GM21717 (cell line): ENCODE measurements around the gene FBXO21.

Source experiments
- ATAC-seq: cut with Tn5 transposase; IDR thresholded peaks from one replicate; pipeline ENCODE4 v1.9.1; 2021; ENCODE audit warnings: mild to moderate bottlenecking, moderate library complexity; ENCODE audit not compliant: unreplicated experiment

The FBXO21 gene

DNA sequence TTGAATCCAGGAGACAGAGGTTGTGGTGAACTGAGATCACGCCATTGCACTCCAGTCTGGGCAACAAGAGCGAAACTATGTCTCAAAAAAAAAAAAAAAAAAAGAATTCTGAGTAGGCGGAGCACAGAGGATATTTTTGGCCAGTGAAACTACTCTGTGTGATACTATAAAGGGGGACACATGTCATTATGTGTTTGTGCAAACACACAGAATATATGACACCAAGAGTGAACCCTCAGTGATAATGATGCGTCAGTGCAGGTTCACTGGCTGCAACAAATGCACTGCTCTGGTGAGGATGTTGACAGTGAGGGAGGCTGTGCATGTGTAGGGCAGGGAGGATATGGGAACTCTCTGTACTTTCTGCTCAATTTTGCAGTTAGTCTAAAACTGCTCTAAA is 24.2 kb downstream of the FBXO21 start:
- no peak for ATAC-seq

DNA sequence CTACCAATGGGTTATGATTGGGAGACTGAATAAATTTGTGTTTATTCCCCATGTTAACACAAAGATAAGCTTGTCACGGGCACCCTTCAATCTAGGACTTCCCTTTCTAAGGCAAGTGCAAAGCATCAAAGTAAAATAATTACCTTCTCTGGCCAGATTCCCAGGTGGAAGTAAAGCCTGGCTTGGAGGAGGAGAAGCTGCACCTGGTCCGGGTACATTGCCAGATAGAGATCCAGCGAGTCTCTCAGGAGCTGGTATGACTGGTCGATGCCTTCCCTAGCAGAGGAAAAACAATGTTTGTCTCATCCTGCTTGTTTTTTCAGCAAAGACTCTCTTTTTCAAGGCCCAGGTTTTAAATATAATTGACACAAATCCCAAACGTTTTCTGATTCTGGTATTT is 24.9 kb downstream of the FBXO21 start:
- no peak for ATAC-seq

DNA sequence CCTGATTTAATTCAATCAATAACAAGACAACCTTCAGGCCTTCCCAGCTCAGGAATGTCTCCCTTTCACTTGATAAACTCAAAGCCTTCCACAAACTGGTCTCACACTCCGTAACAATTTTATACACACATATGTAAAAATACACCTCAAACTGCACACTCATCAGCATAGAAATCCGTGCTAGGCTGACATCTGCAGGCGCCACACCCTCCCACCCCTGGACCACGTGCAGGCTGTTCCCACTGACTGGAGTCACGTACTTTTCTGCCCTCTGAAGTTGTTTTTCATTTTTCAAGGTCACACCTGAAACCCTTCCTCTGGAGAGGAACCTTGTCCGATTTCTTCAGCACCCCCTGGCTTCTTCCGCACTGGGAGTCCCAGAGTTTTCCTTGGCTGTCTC is 27.6 kb downstream of the FBXO21 start:
- ATAC-seq, result no peak

DNA sequence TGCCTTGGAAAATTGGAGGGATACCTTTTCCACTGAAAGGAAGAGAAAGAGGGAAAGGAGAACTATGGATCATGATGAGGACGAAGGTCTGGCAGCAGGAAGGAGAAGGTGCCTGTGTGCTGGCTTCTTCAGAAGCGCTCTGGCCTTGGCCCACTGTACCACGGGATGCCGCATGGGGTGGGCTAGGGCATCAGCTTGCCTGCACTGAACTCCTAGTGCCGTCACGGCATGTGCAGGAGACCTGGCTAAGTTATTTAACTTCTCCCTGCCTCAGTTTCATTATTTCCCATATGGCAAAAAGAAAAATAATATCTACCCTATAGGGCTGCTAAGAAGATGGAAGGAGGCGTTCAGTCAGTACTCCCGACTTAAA is 28.1 kb downstream of the FBXO21 start:
- ATAC-seq, result no peak

DNA sequence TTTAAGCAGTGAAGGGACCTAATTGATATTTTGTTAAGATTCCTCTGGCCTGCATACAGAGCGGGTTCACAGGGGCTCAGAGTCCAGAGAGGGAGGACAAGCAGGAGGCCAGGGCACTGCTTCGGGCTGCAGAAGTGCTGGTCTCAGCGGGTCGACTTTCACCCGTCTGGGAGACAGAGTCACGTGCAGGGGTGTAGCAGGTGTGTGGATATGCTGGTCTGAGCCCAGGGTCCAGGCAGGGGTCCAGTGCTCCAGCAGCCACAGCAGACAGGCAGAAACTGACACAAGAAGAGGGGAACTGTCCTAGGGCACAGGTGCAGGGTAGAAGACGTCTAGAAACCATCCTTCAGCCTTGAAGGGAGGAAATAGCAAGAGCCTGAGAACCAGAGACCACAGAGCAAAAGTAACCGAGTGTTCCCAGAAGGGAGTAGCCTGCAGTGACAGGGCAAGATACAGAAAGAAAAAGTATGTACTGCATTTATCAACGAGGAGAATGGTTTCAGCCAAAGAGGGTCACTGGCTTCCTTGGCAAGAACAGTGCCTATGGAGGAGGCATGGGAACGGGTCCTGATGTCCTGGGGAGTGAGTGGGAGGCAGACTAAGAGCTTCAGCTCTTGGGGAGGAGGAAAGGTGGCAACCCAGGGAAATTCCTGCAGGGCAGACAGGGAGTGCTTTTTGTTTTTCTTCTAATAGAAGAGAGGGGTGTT is 28.7 kb downstream of the FBXO21 start:
- no peak for ATAC-seq

DNA sequence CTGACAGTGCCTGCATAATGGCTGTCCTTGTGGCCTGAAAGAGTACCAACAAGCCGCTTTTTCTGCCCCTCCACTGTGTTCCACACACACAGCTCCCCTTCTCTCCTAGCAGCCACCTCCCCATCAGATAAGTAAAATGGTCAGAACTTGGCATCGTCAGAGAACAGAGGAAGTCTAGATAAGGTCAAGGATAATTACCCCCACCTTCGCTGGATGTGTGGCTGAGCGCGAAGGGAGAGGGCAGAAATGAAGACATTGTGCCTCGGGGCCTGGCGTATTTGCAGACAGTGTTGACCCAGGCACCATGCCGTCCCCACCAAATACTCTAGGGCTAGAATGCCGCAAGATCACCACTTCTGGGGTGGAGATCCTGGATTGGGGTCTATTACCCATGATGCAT is 30.6 kb downstream of the FBXO21 start:
- no peak for ATAC-seq

DNA sequence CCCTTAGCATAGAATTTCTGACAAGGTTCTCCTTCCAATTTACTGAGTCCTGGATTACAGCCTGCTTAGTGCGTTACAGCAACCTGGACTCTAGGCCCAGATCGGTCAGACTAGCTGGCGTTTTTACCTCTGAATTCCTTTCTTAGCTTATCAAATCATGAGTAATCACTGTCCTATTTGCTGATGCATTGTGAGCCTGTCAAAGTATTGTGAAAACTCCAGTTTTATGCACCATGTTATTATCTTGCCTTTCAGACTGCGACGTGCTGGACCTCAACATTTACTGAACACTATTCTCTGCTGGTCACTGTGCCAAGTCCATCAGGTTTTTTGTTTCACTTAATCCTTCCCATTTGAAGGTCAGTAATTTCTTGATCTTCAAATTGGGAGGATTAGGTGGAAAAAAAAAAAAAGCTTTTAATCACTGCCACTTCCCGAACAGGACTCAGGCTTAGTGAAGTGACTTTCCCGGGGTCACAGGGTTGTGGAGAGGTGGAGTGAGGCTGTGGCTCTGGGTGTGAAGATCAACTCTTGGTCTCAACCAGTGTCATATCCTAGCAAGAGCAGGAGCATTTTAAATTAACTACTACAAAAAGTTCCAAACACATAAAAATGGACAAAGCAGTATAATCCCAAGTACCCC is 31.2 kb downstream of the FBXO21 start:
- no peak for ATAC-seq

DNA sequence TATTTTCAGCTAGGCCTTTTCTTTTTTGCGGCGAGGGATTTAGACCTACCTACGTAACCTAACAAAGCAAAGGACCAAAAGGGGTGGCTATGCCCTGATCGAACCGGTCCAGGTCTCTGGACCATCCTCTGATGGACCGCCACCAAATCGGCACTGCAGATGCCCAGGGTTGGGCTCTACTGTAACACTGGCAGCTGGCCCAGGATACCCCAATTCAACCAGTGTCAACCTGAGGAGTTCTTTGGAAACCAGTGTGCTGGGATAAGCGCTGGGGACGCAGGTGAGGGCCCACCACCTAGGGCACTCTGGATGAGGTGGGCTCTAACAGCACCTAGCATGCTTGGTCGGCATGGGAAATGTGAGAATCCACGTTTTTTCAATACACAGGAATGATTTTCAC is 32.2 kb downstream of the FBXO21 start:
- ATAC-seq, result no peak

DNA sequence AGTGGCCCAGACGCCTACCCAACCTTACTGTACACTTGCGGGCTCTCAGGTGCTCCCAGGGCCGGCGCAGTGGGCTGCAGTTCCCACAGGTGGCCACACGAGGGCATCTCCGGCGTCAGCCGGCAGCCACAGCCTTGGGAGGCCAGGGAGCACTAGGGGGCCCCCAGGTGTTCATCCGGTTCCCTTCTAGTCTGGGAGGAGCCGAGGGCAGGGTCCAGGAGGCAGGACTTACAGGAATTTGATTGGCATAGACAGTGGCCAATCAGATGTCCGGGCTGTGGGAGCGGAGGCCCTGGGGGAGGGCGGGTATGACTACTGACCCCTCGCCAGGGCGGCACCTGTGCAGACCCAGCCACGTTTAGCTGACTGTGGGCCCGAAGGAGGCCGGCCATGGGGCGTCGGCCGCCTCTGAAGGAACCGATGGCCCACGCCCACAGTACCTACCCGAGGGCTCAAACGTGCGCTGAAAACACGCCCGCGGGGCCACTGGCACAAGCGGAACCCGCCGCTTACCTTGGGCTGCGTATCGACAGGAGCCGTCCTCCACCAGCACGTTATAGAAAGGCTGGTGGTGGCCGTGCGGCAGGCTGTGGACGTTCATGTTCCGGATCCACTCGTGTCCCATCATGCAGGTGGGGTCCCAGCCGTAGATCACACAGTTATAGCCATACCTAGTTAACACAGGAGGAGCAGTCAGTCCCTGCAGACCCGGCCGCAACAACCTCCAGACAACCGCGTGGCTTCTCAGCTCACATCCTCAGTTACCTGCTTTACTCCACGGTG is 34.8 kb downstream of the FBXO21 start:
- peak; percentile 80 for ATAC-seq

DNA sequence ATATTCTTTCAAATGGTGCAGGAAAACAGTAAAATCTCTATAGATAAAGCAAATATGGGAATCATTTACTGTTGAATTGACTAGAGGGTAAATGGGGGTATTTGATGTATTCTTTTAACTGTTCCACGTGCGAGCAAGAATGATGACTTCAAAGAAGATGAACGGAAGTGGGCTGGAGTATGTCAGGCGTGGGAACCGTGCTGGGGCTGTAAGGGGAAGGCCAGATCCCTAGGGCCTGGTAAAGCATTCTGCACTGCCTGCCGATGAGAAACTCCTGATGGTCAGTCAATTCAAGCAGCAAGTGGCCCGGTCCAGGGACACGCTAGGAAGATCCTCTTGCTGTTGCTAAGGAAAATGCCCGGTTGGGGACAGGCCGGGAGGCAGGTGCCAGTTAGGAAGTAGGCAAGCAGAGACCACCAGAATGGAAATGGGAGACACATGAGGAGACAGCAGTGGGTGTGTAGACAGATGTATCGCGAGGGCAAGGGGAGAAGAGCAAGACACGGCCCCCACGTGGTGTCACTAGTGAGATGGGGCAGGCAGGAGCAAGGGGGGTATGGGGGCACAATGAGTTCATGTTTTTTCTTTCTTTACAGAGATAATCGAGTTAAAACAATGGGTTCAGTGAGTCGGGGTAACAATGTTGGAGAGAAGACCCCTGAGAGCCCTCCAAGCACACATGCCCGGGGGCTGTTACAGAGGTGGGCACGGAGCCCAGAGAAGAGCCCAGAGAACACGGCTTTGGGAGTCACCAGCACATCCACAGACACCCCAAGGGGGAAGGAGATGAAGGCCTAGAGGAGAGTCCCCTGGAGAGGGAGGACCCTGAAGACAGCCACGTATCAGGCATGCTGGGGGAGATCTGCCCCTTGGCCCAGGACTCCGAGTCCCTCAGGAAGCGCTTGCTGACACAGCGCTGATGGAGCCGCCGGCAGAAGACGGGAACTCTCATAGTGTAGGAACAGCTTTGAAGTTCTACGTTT is 37.2 kb downstream of the FBXO21 start:
- ATAC-seq, result no peak

DNA sequence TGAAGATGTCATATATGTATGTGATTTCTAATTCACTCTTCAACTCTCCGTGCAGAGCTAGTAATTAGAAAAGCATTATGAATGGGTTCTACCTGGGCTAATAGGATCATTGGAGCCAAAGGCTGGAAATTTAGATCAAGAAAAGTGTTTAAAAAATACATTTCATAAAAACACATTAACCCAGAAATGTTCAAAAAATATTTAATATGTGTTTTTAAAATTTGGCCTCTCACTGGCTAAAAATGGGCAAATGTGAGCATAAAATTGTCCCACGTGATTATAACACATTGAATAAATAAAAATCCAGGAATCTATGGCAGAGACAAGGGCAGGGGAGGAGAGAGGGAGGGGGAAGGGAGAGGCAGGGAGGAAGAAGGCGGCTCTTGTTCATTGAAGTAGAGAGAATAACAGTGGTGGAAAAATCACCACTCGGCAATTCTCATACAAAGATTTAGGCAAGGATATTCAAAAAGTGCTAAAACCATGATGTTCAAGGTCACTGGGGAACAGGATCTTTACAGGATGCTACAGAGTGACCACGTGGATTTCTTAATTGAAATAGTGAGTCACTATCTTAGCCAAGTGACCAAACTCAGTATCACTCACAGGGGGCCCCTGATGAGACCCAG is 38.8 kb downstream of the FBXO21 start:
- ATAC-seq, result no peak

DNA sequence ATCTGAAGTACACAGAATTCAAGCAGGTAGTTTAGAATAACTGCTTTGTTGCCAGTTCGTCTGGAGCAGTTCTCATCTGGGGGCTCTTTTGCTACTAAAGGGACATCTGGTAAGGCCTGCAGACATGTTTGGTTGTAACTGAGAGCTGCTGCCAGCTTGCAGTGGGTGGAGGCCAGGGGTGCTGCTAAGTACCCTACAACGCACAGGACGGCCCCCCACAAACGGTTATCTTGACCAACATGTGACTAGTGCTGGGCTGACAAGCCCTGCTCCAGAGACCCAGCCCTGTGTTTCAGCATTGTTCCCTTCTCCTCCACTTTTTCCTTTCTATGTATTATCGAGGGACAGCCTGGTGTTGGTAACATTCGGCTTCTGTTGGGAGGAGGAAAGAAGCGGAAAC is 40.8 kb downstream of the FBXO21 start:
- ATAC-seq, result no peak

DNA sequence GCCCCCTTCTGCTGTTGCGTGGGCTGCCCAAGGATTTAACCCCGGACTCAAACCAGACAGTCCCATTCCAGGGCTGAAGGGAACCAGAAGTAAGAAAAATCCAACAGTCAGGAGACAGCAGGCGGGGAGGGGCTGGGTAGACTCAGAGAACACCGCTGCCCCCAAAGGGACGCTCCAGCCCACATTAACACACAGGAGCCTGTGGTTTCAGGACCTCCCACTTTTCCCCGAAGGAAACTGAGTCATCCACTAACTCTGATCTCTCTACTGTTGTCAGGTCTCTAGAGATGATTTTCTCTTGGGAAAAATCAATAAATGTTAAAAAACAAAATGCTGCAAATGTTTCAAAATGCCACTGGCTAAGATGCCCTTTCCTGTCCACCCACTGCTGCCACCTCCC is 41.6 kb downstream of the FBXO21 start:
- ATAC-seq, result no peak

DNA sequence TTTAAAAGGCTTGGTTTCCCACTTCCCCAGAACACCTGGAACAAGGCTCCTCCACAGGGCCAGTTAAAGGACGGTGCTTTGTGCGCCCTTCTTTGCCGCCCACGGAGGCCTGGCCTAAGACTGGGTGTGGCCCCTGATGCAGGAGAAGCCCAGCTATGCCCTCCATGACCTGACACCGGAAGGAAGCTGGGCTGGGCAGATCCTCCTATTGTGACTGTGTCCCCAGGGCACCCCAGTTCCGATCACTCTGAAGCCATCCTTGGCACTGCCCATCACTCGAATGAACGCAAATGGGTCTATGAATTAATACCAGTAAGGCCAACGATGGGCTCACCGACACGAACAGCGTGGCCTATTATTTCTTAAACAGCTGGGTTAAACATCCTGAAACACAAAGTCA is 42.6 kb downstream of the FBXO21 start:
- ATAC-seq, result no peak

DNA sequence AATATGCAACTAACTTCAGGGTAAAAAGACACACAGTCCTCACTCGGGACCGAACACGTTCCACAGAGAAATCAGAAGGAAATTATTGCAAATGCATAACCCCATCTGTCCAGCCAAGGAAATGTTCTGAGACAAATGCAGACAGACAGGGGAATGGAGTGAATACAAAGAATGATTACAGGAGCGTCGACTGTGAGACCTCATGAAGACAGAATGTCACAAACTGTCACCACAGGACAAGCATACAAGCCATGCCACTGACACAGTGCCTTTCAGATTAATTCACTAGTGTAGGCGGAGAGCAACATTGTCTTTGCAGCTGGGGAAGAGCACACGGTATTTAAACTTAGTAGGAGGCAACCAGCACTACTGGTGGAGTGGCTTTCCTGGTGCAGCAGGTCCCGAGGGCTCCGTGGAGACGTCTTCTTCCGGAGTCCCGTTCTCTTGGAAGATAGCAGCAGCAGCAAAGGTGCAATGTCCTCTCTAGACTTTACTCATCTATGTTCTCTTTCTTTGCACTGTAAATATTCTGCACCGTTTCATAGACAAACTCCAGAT is 44.6 kb downstream of the FBXO21 start:
- no peak for ATAC-seq

DNA sequence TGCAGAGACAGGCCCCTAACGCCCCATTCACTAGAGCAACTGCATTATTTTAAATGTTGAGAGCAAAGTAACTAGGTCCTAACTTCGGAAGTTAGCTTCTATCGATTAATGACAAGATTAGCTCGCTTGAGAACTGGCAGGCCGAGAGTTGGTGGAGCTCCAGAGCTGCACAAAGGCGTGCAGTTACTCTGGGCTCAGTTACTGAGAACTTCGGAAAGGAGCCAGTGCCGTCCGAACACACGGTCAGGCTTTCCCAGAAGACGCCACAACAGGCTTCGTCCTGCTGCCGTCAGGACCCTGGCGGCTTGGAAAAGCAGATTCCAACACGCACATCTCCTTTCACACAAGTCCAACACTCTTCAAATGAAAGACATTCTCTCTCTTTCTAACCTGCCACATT is 45.7 kb downstream of the FBXO21 start:
- no peak for ATAC-seq

DNA sequence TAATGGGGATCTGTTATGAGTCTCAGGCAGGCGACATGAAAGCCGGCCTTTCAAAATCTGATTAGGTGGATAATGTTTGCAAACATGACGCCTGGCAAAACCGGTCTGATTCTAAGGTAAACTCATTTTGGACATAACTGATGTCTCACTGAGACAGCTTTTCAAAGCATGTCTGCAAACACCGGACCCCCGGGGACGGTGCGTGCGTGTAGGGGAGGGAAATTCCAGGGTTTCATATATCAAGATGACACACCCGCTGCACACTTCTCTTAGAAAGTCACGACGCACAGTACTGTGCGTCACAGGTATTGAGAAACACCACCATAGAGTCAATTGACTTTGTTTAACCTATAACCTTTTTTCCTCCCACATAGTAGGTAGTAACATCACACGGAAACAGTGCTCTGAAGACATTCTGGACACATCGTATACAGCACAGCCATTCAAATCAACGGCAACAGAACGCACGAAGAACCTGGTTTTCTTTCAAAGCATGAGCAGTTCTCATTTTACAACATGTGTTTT is 47.2 kb downstream of the FBXO21 start:
- no peak for ATAC-seq

DNA sequence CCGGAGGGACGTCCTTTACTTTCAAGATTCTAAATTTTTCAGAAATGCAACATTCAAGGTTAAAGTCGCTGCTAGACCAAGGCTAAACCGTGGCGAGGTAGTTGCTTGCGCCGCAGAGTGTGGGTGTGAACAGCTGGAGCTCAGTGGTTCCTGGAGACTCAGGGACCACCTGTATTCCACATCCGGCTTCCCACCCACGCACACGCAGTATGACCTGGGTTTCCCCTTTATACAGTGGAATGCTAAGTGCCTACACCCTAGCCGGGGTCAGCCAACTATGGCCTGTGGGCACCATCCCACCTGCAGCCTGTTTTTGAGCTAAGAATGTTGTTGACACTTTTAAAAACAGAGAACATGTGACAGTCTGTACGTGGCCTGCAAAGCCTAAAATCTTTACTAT is 48.2 kb downstream of the FBXO21 start:
- peak; percentile 48 for ATAC-seq

DNA sequence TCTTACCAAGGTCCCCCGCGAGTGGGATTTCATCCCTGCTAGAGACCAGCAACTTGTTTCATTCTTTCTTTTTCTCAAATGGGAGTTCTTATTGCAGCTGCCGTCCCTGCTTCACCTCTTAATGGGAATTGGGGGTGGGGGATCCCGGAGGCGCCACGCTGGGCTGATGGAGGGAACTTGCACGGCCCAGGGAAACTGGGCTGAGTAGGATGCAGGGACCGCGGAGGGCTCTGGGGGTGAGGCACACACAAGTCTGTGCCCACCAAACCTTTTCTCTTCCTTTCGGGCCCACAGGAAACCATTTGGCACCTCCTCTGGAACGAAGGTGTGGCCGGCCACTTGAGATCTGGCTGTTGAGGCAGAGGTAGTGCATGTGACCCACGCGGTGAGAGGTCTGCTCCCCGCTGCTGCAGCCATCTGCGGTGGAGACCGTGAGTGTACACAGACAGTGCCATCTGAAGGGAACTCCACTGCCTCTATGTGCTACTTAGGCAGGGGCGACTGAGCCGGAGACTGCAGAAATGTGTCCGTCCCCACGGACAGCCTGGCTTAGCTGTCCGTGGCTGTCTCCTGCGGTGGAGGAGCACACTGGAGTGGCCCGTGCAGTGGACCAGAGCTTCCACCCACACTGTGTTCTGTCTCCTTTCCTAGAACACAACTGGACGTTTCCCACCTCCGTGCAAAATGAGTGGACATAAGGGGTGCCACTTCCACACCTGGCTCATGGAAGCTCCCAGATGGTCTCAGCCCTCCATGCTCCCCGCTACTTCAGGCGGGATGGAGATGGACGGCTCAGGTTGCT is 49.0 kb downstream of the FBXO21 start:
- ATAC-seq, result no peak
